Osteocyte (in vitro differentiated cells): ENCODE data around the gene LHX3. TPM values are rescaled to one million over a fixed set of nuclear protein-coding genes. Genes with fewer than 3 reads are reported as not detected.

Experiments used
- DNase-seq: peaks from one replicate; pipeline ENCODE4 v3.0.0; 2021; ENCODE audit warnings: mixed read lengths; ENCODE audit not compliant: unreplicated experiment; ENCODE audit errors: extremely low spot score
- H3K27ac Mint-ChIP-seq: one replicate; pipeline ENCODE4 v1.8.0; 2021; ENCODE audit warnings: mild to moderate bottlenecking, mixed read lengths; ENCODE audit not compliant: unreplicated experiment
- H3K27me3 Mint-ChIP-seq: one replicate; pipeline ENCODE4 v1.8.0; 2021; ENCODE audit warnings: mixed read lengths; ENCODE audit not compliant: unreplicated experiment
- H3K36me3 Mint-ChIP-seq: one replicate; pipeline ENCODE4 v1.8.0; 2021; ENCODE audit warnings: mixed read lengths; ENCODE audit not compliant: unreplicated experiment
- H3K4me1 Mint-ChIP-seq: one replicate; pipeline ENCODE4 v1.8.0; 2021; ENCODE audit warnings: mixed read lengths; ENCODE audit not compliant: unreplicated experiment
- H3K4me3 Mint-ChIP-seq: one replicate; pipeline ENCODE4 v1.8.0; 2021; ENCODE audit warnings: mild to moderate bottlenecking, moderate library complexity, mixed read lengths; ENCODE audit not compliant: unreplicated experiment
- H3K9me3 Mint-ChIP-seq: one replicate; pipeline ENCODE4 v1.8.0; 2021; ENCODE audit warnings: mixed read lengths; ENCODE audit not compliant: unreplicated experiment
- total RNA-seq: library from RNA; stranded (reverse); gene quantifications from 2 replicates; pipeline ENCODE4 v1.2.1, GENCODE V29; 2021
- TF ChIP-seq, protein P1 (sequence below): fragments of 200-600 bp; sonication (generic); IDR thresholded peaks from 2 replicates; pipeline ENCODE4 v1.5.0; 2021; ENCODE audit warnings: antibody characterized with exemption, mild to moderate bottlenecking, moderate library complexity

Gene LHX3
- total RNA-seq, 1 donor from 2014 or later = not detected

- DNase-seq = no peak
- no peaks in the 10 kb centered on the region for H3K9me3 Mint-ChIP-seq
- peaks cover 26% of the 10 kb centered on the region for H3K36me3 Mint-ChIP-seq
- TF ChIP-seq, protein P1, sequence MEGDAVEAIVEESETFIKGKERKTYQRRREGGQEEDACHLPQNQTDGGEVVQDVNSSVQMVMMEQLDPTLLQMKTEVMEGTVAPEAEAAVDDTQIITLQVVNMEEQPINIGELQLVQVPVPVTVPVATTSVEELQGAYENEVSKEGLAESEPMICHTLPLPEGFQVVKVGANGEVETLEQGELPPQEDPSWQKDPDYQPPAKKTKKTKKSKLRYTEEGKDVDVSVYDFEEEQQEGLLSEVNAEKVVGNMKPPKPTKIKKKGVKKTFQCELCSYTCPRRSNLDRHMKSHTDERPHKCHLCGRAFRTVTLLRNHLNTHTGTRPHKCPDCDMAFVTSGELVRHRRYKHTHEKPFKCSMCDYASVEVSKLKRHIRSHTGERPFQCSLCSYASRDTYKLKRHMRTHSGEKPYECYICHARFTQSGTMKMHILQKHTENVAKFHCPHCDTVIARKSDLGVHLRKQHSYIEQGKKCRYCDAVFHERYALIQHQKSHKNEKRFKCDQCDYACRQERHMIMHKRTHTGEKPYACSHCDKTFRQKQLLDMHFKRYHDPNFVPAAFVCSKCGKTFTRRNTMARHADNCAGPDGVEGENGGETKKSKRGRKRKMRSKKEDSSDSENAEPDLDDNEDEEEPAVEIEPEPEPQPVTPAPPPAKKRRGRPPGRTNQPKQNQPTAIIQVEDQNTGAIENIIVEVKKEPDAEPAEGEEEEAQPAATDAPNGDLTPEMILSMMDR = no peak
- H3K4me3 Mint-ChIP-seq = no peak overlapping the region
- no peaks in the 10 kb centered on the region for H3K27me3 Mint-ChIP-seq
- no peaks in the 10 kb centered on the region for H3K4me1 Mint-ChIP-seq
- H3K27ac Mint-ChIP-seq = no peak overlapping the region
Observed at GRCh38 chr9:136210276-136210675, 5.3 kb upstream of the LHX3 start.

DNA sequence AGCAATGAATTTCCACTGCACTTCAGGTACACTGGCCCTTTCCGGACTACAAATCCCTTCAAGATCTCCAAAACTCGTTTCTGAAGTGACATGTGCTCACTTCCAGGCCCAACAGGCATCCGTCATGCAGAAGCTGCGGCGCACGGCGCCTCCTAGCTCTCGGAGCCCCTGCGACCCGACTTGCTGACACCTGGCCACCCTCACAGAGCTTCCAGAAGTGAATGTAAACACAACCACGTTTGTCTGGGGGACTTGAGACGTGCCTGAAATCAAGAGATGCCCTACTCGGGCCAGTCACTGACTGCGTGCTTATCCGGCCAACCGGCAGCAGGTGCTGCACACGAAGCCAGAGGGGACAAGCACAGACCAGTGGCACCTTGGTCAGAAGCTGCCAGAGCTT is 4.9 kb upstream of the LHX3 start:
- no peak for DNase-seq
- H3K9me3 Mint-ChIP-seq = no peaks in the 10 kb centered on the region
- no peaks in the 10 kb centered on the region for H3K27me3 Mint-ChIP-seq
- no peak overlapping the region for H3K27ac Mint-ChIP-seq
- TF ChIP-seq, protein P1 = no peak
- H3K4me1 Mint-ChIP-seq = no peaks in the 10 kb centered on the region
- no peak overlapping the region for H3K4me3 Mint-ChIP-seq
- peaks cover 22% of the 10 kb centered on the region for H3K36me3 Mint-ChIP-seq

DNA sequence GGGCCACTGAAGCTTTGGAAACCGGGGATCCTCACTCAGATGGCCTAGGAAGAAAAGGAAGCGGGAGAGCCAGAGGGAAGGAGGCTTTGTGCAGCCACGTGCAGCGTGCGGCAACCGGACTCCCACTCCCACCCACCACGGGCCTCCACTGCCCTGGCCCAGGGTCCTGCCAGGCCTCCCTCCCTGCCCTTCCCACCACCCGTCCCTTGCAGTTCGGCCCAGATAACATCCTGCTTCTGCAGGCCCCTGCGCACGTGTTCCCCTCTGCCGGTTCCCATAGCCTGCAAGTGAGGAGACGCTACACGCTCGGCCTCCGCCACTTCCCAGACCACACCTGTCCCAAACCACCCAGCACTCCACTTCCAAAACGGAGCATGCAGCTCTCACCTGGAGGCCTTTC is 4.3 kb upstream of the LHX3 start:
- DNase-seq = no peak
- Mint-ChIP-seq H3K27me3 (no peaks in the 10 kb centered on the region), H3K4me1 (no peaks in the 10 kb centered on the region), H3K9me3 (no peaks in the 10 kb centered on the region), H3K36me3 (peaks cover 18% of the 10 kb centered on the region), H3K27ac (no peak overlapping the region), H3K4me3 (no peak overlapping the region)
- TF ChIP-seq, protein P1 = no peak

- H3K36me3 Mint-ChIP-seq = peaks cover 13% of the 10 kb centered on the region
- H3K4me3 Mint-ChIP-seq = no peak overlapping the region
- TF ChIP-seq, protein P1 = no peak
- no peak overlapping the region for H3K27ac Mint-ChIP-seq
- DNase-seq = no peak
- H3K9me3 Mint-ChIP-seq = no peaks in the 10 kb centered on the region
- H3K27me3 Mint-ChIP-seq = no peaks in the 10 kb centered on the region
- no peaks in the 10 kb centered on the region for H3K4me1 Mint-ChIP-seq
Observed at GRCh38 chr9:136208675-136209074, 3.7 kb upstream of the LHX3 start.

DNA sequence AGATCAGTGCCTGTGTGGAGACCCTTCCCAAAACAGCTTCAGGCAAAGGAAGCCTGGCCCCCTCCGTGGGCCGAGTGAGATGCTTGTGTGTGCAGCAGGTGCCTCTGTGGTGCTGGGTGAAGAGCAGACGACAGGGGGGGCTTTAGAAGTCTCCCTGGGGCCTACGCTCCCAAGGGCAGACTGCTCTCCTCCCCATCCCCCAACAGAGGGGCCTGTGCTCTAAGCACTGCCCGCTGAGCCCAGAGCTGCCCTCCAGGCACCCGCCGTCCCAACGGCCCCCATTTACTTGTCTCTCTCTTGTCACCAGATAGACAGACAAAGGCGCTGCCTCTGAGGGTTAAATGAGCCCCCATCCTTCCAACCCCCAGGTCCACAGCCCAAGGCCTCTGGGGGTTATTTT is 2.7 kb upstream of the LHX3 start:
- H3K4me1 Mint-ChIP-seq = no peaks in the 10 kb centered on the region
- H3K36me3 Mint-ChIP-seq = peaks cover 8% of the 10 kb centered on the region
- H3K27ac Mint-ChIP-seq = no peak overlapping the region
- H3K9me3 Mint-ChIP-seq = no peaks in the 10 kb centered on the region
- H3K27me3 Mint-ChIP-seq = no peaks in the 10 kb centered on the region
- TF ChIP-seq, protein P1 = no peak
- no peak overlapping the region for H3K4me3 Mint-ChIP-seq
- no peak for DNase-seq
